ENCODE measurements around the gene COMMD7.
"Not testable (repeated sequence)": the region's sequence is repeated elsewhere in the genome, so short reads cannot be mapped to it uniquely, and the experiment has no call there.

Gene COMMD7

GRCh38 chr20:32741151-32741550 lies 2.1 kb downstream of the COMMD7 start (continued):
- TF ChIP-seq PATZ1 (CRISPR knock-in tag; IDR thresholded peaks at IDR 0.05; ENCODE audit: borderline replicate concordance) = no peak
- no peak for TF ChIP-seq TSHZ2 (CRISPR knock-in tag; IDR thresholded peaks at IDR 0.05)
- no peak for TF ChIP-seq RARB (CRISPR knock-in tag; IDR thresholded peaks at IDR 0.05)

GRCh38 chr20:32737371-32738223 lies 5.7 kb downstream of the COMMD7 start:
- TF ChIP-seq CSRNP3 (CRISPR knock-in tag; IDR thresholded peaks at IDR 0.05) = no peak
- no peak for TF ChIP-seq TCF4 (CRISPR knock-in tag; IDR thresholded peaks at IDR 0.05; ENCODE audit: borderline replicate concordance)
- no peak for TF ChIP-seq ZNF70 (CRISPR knock-in tag; IDR thresholded peaks at IDR 0.05)
- no peak for TF ChIP-seq CSDC2 (CRISPR knock-in tag; IDR thresholded peaks at IDR 0.05)
- no peak for TF ChIP-seq PPARA (CRISPR knock-in tag; IDR thresholded peaks at IDR 0.05; ENCODE audit: borderline replicate concordance)
- no peak for TF ChIP-seq SNAI2 (CRISPR knock-in tag; IDR thresholded peaks at IDR 0.05)
- TF ChIP-seq ESRRG (CRISPR knock-in tag; IDR thresholded peaks at IDR 0.05) = no peak
- no peak for TF ChIP-seq ZFP3 (CRISPR knock-in tag; IDR thresholded peaks at IDR 0.05)
- TF ChIP-seq POU6F1 (CRISPR knock-in tag; IDR thresholded peaks at IDR 0.05; ENCODE audit: borderline replicate concordance, low read depth) = no peak
- no peak for TF ChIP-seq CREB5 (CRISPR knock-in tag; IDR thresholded peaks at IDR 0.05; ENCODE audit: low read depth)
- TF ChIP-seq TOX (CRISPR knock-in tag; IDR thresholded peaks at IDR 0.05; ENCODE audit: borderline replicate concordance) = no peak
- TF ChIP-seq OSR1 (CRISPR knock-in tag; IDR thresholded peaks at IDR 0.05) = no peak
- no peak for TF ChIP-seq ISL1 (CRISPR knock-in tag; IDR thresholded peaks at IDR 0.05)
- peak; percentile 71 for ATAC-seq

- TF ChIP-seq ARNTL (CRISPR knock-in tag; IDR thresholded peaks at IDR 0.05; ENCODE audit: borderline replicate concordance, low read depth) = no peak
- no peak for TF ChIP-seq CREB5 (CRISPR knock-in tag; IDR thresholded peaks at IDR 0.05; ENCODE audit: low read depth)
- no peak for TF ChIP-seq RARB (CRISPR knock-in tag; IDR thresholded peaks at IDR 0.05)
- no peak for TF ChIP-seq CSDC2 (CRISPR knock-in tag; IDR thresholded peaks at IDR 0.05)
- no peak for ATAC-seq
Measured at GRCh38 chr20:32731882-32732266, 11.4 kb downstream of the COMMD7 start.

GRCh38 chr20:32729334-32729733 lies 13.9 kb downstream of the COMMD7 start:
- not testable (repeated sequence) for ATAC-seq

- ATAC-seq = not testable (repeated sequence)
Measured at GRCh38 chr20:32728435-32728834, 14.8 kb downstream of the COMMD7 start.

Data from SK-N-SH treated with all-trans-retinoic acid at 6 μM for 48 hours (cell line).